Heart left ventricle (tissue), 13 donors: ENCODE measurements around the gene SSH2.

ENCODE experiments used
- POLR2A ChIP-seq, 2 donors: fragments of 450-650 bp; IDR thresholded peaks; one replicate each; pipeline ENCODE4 v1.6.1; 2017; ENCODE audit warnings: antibody characterized with exemption in 2 of 2, mild to moderate bottlenecking in 2 of 2, moderate library complexity in 2 of 2
- TF ChIP-seq, protein P1 (sequence below), 12 donors: fragments of 200-600 bp; sonication (generic) in 4 of 12; IDR thresholded peaks; one replicate each; pipeline versions ENCODE4 v1.5.0 to v1.8.0; 2018 to 2022; ENCODE audit warnings: antibody characterized with exemption in 12 of 12, mild to moderate bottlenecking in 5 of 12
- donor health status: ischemic (EF 13 %, LVEDD 7.1; RV severe dilation, severe dysfunction).
- donor health status: DM: no; HTN: yes; CAD: no.
- donor health status: DM: no; HTN: no; CAD: no.
- donor health status: ischemic (EF 25% LVEDD 6.9; RV normal size, moderate dysfunction).
- donor health status: ischemic (EF 25% LVEDD 5.7; RV mildly dilated, moderate dysfunction).
- donor health status: ischemic (EF 35%, LVEDD 5.7; RV mildly dilated, moderate dysfunction).
- donor health status: nonischemic (EF 11% LVEDD 7.7; RV severe dilation, severe dysfunction).
- donor health status: DM: yes; HTN: yes; CAD: no.
- donor health status: PGD.
- donor health status: ischemic (EF 29% LVEDD 5.4; RV normal size, mild dysfunction).
- donor health status: nonischemic (EF 23%, LVEDD 6.1; RV moderate dilation, normal function).

DNA sequence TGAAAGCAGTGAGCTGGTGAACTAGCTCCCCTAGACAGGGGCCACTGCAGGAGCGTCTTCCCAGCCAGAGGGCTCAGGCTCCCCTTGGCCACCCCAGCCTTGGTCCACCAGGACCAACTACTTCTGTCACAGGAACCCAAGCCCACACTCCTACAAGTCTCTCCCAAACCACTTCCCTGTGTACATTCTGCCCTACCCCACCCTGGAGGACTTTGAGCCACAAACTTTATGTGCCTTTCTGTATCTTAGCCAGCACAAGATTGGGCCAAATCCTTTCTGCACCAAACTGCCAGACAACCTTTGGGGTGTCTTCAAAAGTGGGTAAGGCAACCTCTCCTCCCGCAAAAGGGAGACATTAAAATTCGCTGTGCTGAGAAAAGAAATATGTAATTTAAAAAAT, 43.0 kb upstream of the SSH2 start:
- TF ChIP-seq, protein P1, sequence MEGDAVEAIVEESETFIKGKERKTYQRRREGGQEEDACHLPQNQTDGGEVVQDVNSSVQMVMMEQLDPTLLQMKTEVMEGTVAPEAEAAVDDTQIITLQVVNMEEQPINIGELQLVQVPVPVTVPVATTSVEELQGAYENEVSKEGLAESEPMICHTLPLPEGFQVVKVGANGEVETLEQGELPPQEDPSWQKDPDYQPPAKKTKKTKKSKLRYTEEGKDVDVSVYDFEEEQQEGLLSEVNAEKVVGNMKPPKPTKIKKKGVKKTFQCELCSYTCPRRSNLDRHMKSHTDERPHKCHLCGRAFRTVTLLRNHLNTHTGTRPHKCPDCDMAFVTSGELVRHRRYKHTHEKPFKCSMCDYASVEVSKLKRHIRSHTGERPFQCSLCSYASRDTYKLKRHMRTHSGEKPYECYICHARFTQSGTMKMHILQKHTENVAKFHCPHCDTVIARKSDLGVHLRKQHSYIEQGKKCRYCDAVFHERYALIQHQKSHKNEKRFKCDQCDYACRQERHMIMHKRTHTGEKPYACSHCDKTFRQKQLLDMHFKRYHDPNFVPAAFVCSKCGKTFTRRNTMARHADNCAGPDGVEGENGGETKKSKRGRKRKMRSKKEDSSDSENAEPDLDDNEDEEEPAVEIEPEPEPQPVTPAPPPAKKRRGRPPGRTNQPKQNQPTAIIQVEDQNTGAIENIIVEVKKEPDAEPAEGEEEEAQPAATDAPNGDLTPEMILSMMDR (IDR thresholded peaks at IDR 0.05), result no peak
- TF ChIP-seq POLR2A (IDR thresholded peaks at IDR 0.05), result no peak
